Endothelial cell (in vitro differentiated cells): Measurements from ENCODE around the gene ZMYM2. TPM values are rescaled to one million over a fixed set of nuclear protein-coding genes. Genes with fewer than 3 reads are reported as not detected.
"Not testable (repeated sequence)": the region's sequence is repeated elsewhere in the genome, so short reads cannot be mapped to it uniquely, and the experiment has no call there.

Source experiments
- DNase-seq: peaks from one replicate; pipeline ENCODE4 v3.0.0; 2021; ENCODE audit warnings: low spot score
- H3K27ac Mint-ChIP-seq: one replicate; pipeline ENCODE4 v1.8.0; 2021; ENCODE audit warnings: mixed read lengths, inconsistent platforms; ENCODE audit not compliant: unreplicated experiment
- H3K27me3 Mint-ChIP-seq: one replicate; pipeline ENCODE4 v1.8.0; 2021; ENCODE audit warnings: mild to moderate bottlenecking, moderate library complexity, mixed read lengths, inconsistent platforms; ENCODE audit not compliant: unreplicated experiment
- H3K36me3 Mint-ChIP-seq: one replicate; pipeline ENCODE4 v1.8.0; 2021; ENCODE audit warnings: mild to moderate bottlenecking, low read depth, mixed read lengths, inconsistent platforms; ENCODE audit not compliant: unreplicated experiment
- H3K4me1 Mint-ChIP-seq: one replicate; pipeline ENCODE4 v1.8.0; 2021; ENCODE audit warnings: mild to moderate bottlenecking, mixed read lengths, inconsistent platforms; ENCODE audit not compliant: unreplicated experiment
- H3K4me3 Mint-ChIP-seq: one replicate; pipeline ENCODE4 v1.8.0; 2021; ENCODE audit warnings: mild to moderate bottlenecking, mixed read lengths, inconsistent platforms; ENCODE audit not compliant: unreplicated experiment
- H3K9me3 Mint-ChIP-seq: one replicate; pipeline ENCODE4 v1.8.0; 2021; ENCODE audit warnings: mixed read lengths, inconsistent platforms; ENCODE audit not compliant: unreplicated experiment
- CTCF ChIP-seq: fragments of 200-600 bp; sonication (generic); IDR thresholded peaks from one replicate; pipeline ENCODE4 v1.5.0; 2021; ENCODE audit warnings: antibody characterized with exemption; ENCODE audit not compliant: unreplicated experiment
- total RNA-seq: library from RNA; stranded (reverse); fragmentation: NEBNext Ultra II Directional; extraction: Animal tissue kit (Norgen Biotek cat#: 25700); gene quantifications from one replicate; pipeline ENCODE4 v1.2.1, GENCODE V29; 2021; ENCODE audit not compliant: unreplicated experiment

Gene ZMYM2
- total RNA-seq, 1 donor from 2014 or later = 124 TPM

DNA sequence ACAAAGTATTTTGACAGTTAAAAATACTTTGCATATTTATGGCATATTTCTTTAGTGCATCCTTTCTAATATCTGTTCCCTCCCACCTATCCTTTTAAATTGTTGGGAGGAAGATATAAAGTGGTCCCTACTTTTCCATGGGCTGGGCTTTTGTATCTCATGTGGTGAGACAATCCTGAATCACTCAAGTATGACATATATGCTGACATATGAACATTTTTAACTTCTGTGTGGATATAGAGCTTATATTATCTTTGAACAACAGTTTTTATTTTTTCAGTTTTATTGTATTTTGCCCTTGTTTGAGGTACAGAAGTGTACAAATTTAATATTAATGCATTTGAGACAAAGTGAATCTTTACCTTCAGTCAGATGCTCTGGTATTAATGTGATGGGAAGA is 3.4 kb downstream of the ZMYM2 start:
- no peak overlapping the region for H3K27ac Mint-ChIP-seq
- no peak for TF ChIP-seq CTCF
- peaks cover 13% of the 10 kb centered on the region for H3K4me1 Mint-ChIP-seq
- H3K4me3 Mint-ChIP-seq = no peak overlapping the region
- peaks cover 11% of the 10 kb centered on the region for H3K27me3 Mint-ChIP-seq
- no peaks in the 10 kb centered on the region for H3K9me3 Mint-ChIP-seq
- no peak for DNase-seq
- peaks cover 9% of the 10 kb centered on the region for H3K36me3 Mint-ChIP-seq

DNA sequence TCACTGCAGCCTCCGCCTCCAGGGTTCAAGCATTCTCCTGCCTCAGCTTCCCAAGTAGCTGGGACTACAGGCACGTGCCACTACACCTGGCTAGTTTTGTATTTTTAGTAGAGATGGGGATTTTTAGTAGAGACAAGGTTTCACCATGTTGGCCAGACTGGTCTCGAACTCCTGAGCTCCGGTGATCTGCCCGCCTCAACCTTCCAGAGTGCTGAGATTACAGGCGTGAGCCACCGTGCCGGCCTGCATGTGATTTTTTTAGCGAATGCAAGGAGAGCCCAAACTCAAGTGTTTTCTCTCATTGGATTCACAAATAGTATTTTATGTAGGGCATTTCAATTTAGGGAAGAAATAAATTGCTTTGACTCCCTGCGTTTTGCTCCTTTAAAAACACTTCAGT is 4.4 kb downstream of the ZMYM2 start:
- Mint-ChIP-seq H3K27ac (no peak overlapping the region), H3K27me3 (peaks cover 7% of the 10 kb centered on the region), H3K36me3 (peaks cover 11% of the 10 kb centered on the region), H3K4me3 (no peak overlapping the region), H3K9me3 (no peaks in the 10 kb centered on the region), H3K4me1 (peaks cover 13% of the 10 kb centered on the region)
- TF ChIP-seq CTCF = no peak
- no peak for DNase-seq

DNA sequence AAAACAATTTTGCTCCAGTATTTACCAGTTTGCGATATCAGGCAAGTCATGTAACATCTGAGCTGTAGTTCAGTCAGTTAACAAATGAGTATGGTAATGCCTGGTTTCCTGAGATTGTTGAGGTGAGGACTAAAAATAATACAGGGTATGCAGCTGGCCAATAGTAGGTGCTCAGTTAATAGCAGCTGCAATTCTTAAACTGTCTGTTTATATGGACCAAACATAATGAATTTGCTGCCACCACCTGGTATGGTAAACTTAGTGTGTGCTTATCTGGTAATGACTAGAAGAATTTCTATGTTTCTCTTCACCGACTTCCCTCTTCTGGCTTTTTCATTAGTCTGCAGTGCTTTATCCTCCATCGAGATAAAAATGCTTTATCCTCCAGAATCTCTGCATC is 9.1 kb downstream of the ZMYM2 start:
- Mint-ChIP-seq H3K9me3 (no peaks in the 10 kb centered on the region), H3K4me3 (no peak overlapping the region), H3K4me1 (no peaks in the 10 kb centered on the region), H3K27ac (no peak overlapping the region), H3K36me3 (peaks cover 10% of the 10 kb centered on the region), H3K27me3 (no peaks in the 10 kb centered on the region)
- no peak for TF ChIP-seq CTCF
- no peak for DNase-seq

GRCh38 chr13:19974498-19975009 is 16.0 kb downstream of the ZMYM2 start:
- not testable (repeated sequence) for H3K9me3 Mint-ChIP-seq, H3K4me1 Mint-ChIP-seq, H3K27me3 Mint-ChIP-seq, DNase-seq, H3K4me3 Mint-ChIP-seq, H3K27ac Mint-ChIP-seq
- H3K36me3 Mint-ChIP-seq = peaks cover 24% of the 10 kb centered on the region

GRCh38 chr13:19978831-19979437 is 20.4 kb downstream of the ZMYM2 start:
- no peaks in the 10 kb centered on the region for H3K9me3 Mint-ChIP-seq

More at GRCh38 chr13:19978831-19979437, 20.4 kb downstream of the ZMYM2 start:
- TF ChIP-seq CTCF = no peak
- Mint-ChIP-seq H3K27ac (no peak overlapping the region), H3K27me3 (no peaks in the 10 kb centered on the region), H3K36me3 (peaks cover 26% of the 10 kb centered on the region), H3K4me1 (no peaks in the 10 kb centered on the region), H3K4me3 (no peak overlapping the region)
- DNase-seq = no peak
